ENCODE data around the gene TTC9B.

Gene TTC9B
- total RNA-seq, result 0 to 0.88 (median 0) reads per million in 17 experiments

- peak in 3 of 4 experiments; percentile 30 to 59 (median 35) for DNase-seq
These were observed at the start of gene TTC9B for GRCh38 chr19:40217934-40218890. TSS of gene TTC9B (minus strand) at chr19:40218384. CDS start at chr19:40218381, 3 bp downstream.

- DNase-seq, result no peak
These were observed 49.4 kb upstream of the TTC9B start for GRCh38 chr19:40267601-40267997.

- DNase-seq, result no peak
These were observed 48.9 kb upstream of the TTC9B start for GRCh38 chr19:40266912-40267600.

GRCh38 chr19:40266119-40266518 is 47.9 kb upstream of the TTC9B start:
- no peak for DNase-seq

GRCh38 chr19:40265763-40266099 is 47.5 kb upstream of the TTC9B start:
- no peak for DNase-seq

GRCh38 chr19:40265055-40265762 is 47.0 kb upstream of the TTC9B start:
- DNase-seq, result no peak

- DNase-seq, result no peak
These were observed 46.3 kb upstream of the TTC9B start for GRCh38 chr19:40264314-40265054.

- no peak for DNase-seq
These were observed 45.5 kb upstream of the TTC9B start for GRCh38 chr19:40263440-40264313.

GRCh38 chr19:40262422-40262821 is 44.2 kb upstream of the TTC9B start:
- DNase-seq, result no peak

- DNase-seq, result peak in 2 of 4 experiments; percentile 21 to 38
These were observed 43.4 kb upstream of the TTC9B start for GRCh38 chr19:40261631-40262030.

GRCh38 chr19:40257096-40257517 is 38.9 kb upstream of the TTC9B start:
- DNase-seq, result no peak

GRCh38 chr19:40256512-40256911 is 38.3 kb upstream of the TTC9B start:
- DNase-seq, result no peak

GRCh38 chr19:40255619-40256166 is 37.5 kb upstream of the TTC9B start:
- DNase-seq, result no peak

- DNase-seq, result no peak
These were observed 36.7 kb upstream of the TTC9B start for GRCh38 chr19:40254714-40255418.

GRCh38 chr19:40253611-40254092 is 35.5 kb upstream of the TTC9B start:
- DNase-seq, result no peak

GRCh38 chr19:40252395-40252794 is 34.2 kb upstream of the TTC9B start:
- no peak for DNase-seq

GRCh38 chr19:40251991-40252390 is 33.8 kb upstream of the TTC9B start:
- no peak for DNase-seq

- DNase-seq, result no peak
These were observed 33.1 kb upstream of the TTC9B start for GRCh38 chr19:40251244-40251643.

GRCh38 chr19:40249781-40250180 is 31.6 kb upstream of the TTC9B start:
- no peak for DNase-seq

GRCh38 chr19:40249201-40249600 is 31.0 kb upstream of the TTC9B start:
- no peak for DNase-seq

Data from suppressor macrophage (primary cell).